GM10266 (cell line): Measurements from ENCODE around the gene UBE2H.

Experiments
- DNase-seq: peaks from one replicate; pipeline ENCODE4 v3.0.0; 2012; ENCODE audit errors: extremely low spot score
- CTCF ChIP-seq: IDR thresholded peaks from 2 replicates; pipeline ENCODE4 v1.5.1; 2012; ENCODE audit warnings: mild to moderate bottlenecking, low read depth; ENCODE audit not compliant: control insufficient read depth, insufficient read depth; ENCODE audit errors: missing control alignments

The UBE2H gene

GRCh38 chr7:129919492-129919891 is 33.3 kb downstream of the UBE2H start:
- TF ChIP-seq CTCF = no peak
- no peak for DNase-seq

- TF ChIP-seq CTCF = no peak
- no peak for DNase-seq
Observed at GRCh38 chr7:129918922-129919321, 33.8 kb downstream of the UBE2H start.

GRCh38 chr7:129917934-129918333 is 34.8 kb downstream of the UBE2H start:
- no peak for TF ChIP-seq CTCF

GRCh38 chr7:129914536-129915272 is 38.1 kb downstream of the UBE2H start:
- no peak for TF ChIP-seq CTCF
- DNase-seq = no peak

More at GRCh38 chr7:129917934-129918333, 34.8 kb downstream of the UBE2H start:
- DNase-seq = no peak

GRCh38 chr7:129913428-129913827 is 39.3 kb downstream of the UBE2H start:
- no peak for DNase-seq
- TF ChIP-seq CTCF = no peak

GRCh38 chr7:129911790-129912189 is 41.0 kb downstream of the UBE2H start:
- no peak for DNase-seq
- no peak for TF ChIP-seq CTCF

- TF ChIP-seq CTCF = no peak
- DNase-seq = no peak
Observed at GRCh38 chr7:129909669-129910068, 43.1 kb downstream of the UBE2H start.
